GM19452 (cell line): Measurements from ENCODE around the gene RAB43.

Source experiments
- ATAC-seq: cut with Tn5 transposase; IDR thresholded peaks from one replicate; pipeline ENCODE4 v1.9.1; 2021; ENCODE audit not compliant: unreplicated experiment

Gene RAB43

DNA sequence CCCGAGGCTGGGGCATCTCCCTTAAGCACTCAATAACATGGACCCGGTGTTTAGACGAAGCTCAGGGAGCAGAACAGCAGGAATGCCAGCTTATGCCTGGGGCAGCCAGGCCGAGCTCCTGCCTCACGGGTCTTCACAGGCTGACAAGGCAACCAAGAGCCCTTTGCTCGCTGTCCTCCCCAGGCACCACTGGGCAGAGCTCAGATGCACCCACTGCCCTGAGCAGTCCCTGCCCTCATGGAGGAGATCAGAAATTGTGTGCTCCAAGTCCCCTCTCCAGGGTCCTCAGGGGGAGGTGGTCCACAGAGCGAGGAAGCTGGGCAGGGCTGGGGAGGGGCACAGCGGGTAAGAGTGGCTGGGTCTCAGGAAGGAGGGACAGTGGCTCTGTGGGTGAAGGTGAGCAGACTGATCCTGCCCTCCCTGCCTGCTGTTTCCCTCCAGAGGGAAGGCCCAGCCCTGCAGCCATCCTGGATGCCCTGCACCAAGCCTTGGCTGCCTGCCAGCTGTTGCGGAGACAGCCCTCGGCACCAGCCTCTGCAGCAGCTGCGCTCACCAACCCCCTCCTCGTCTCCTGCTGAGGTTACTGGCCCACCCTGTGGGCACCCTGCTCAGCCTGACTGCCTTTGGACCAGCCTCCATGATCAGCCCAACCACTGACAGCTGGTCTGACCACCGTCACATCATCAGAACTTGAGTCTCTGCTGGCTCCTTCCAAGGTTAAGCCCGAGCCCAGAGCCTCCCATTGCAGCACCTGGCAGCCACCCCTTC is 82.1 kb downstream of the RAB43 start:
- no peak for ATAC-seq

DNA sequence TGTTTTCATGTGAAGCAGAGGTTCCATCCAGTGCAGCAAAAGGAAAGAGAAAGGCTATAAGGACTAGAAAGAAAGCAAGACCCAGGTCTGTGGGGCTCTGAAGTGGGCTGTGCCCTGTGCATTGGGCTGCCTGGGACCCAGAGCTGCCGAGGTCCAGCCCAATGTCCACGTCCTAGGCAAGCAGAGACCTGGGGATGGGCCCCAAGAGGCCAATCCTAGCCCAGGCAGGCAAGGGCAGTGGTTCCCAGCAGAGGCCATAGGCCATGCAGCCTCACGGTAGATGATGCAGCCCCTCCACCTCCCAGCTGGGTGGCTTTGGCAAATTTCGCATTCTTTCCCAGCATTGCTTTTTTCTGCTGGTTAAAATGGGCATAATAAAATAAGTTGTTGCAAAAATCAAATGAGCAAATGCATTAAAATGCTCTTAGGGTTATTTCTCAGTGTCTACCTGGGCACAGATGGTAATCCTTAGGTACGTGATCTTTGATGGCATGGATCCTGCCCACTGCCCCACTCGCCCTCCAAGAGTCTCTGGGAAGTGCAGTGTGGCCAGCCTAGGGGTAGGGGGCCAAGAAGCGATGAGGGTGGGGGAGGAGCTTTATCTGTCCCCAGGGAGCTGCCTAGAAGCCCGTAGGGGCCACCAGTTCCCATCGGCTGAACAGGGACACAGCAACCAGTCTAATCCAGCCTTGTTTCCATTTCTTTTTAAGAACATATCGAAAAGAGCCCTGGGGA is 83.3 kb downstream of the RAB43 start:
- no peak for ATAC-seq
